RCC 7860 (cell line): ENCODE data around the gene TLE5.

Source experiments
- DNase-seq: peaks from one replicate; pipeline ENCODE4 v3.0.0-alpha.2; 2015; ENCODE audit warnings: low spot score
- FAIRE-seq: peaks from 2 replicates; lab custom pipeline; 2012; peaks lifted over from hg19 to GRCh38; lab: Jason Lieb, UNC

TLE5 gene

DNA sequence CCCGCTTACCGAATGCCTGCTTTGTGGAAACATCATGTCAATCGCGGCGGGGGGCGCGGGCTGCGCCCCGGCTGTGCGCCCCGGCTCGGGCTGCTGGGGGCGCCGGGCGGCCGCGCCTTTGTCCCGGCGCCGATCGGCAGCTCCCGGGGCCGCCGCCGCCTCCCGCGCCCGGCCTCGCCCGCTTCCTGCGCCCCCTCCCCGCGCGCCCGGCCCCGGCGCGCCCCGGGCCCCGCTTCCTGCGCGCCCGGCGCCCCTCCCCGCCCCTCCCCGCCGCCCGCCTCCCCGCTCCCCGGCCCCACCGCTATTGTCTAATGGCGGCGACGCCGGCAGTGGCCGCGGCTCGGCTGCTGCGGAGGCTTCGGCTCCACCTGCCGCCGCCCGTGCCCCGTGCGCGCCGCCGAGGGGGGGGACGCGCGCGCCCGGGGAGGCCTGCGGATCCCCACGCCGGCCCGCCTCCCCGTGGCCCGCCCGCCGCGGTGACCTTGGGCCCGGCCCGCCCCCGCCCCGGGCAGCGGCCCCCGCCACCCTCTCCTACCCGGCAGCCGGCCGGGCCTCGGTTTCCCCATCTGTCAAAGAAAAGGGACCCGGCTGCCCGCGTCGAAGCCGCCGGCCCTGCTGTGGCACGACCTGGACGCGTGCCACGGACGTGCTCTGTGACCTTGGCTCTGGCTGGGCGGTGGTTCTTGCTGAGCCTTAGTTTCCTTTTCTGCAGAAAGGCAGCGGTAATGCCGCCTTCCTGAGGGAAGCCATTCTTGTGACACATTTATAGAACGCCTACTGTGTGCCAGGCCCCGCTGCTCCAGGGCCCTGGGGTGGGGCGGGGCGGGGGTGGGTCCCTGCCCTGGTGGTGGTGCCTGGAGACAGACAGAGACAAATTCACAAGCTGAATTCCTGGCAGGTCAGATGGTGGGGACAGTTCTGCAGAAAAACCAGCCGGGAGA, at the start of gene TLE5:
Gene TLE5, minus strand, starts transcription at position 331 of the 941 bp plus-strand sequence. Its CDS starts 295 bp downstream, at position 36.
- DNase-seq (peak; percentile 18), FAIRE-seq (no peak)

DNA sequence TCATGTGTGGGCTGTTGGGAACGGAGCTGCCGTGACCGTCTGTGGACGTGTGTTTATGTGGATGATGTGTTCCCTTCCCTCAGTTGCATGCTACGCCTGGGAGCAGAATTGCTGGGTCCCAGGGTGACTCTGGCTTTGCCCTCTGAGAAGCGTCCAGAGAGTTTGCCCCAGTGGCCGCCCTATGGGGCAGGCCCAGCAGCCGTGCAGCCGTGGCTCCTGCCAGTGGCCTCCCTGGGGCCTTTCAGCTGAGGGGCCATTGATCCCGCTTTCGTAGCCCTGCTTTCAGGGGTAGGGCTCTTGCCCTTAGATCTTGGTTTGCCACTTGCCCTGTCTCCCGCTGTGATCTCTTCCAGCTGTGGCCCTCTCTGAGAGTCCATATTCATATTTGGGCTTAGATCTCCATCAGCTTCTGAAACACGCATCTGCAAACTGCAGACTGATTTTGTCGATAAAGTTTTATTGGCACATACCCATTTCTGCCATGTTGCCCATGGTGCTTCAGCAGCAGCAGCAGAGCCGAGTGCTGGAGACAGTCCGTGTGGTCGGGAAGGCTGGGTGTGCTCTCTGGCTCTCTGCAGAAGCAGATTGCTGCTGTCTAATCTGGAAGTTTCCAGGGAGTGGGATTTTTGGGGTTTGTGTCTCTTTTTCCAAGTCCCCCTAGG, 49.4 kb upstream of the TLE5 start:
- no peak for DNase-seq
- FAIRE-seq = no peak

DNA sequence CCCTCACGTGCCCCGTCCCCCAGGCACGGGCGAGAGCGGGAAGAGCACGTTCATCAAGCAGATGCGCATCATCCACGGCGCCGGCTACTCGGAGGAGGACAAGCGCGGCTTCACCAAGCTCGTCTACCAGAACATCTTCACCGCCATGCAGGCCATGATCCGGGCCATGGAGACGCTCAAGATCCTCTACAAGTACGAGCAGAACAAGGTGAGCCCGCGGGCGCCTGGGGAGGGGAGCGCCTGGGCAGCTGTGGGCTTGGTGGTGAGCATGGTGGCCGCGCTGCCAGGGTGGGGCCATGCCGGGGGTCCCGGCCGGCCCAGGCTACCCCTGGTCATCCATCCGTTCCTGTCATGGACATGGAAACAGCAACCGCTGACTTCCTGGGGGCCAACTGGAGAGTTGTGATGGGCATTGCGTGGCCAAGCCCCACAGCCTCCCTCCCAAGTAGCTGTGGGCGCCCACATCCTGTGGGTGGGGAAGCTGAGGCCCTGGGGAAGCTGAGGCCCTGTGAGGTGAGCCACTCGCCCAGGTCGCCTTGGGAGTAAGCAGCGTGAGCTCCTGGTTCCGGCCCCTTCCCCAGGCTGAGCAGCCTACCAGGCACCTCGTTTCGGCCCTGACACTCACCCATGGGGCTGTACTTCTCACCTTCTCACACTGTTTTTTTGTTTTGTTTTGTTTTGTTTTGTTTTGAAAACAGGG, 48.0 kb upstream of the TLE5 start:
- DNase-seq (no peak), FAIRE-seq (no peak)

DNA sequence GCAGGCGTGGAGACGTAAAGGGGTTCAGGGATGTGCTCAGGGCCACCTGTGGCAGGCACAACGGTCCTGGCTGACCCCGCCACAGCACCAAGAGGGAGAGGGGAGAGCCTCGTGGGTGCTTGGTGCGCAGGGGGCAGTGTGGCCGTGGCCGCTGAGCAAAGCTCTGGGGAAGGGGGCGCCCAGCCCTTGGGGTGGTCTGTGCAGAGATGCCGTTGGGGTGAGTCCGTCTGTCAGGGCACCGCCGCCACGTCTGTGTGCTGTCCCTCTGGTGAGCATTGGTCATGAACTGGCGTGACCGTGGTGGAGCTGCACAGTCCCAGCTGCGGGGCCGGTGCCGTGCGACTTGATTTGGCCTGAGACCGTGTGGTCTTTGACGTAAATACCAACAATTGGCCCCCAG, 47.2 kb upstream of the TLE5 start:
- FAIRE-seq (no peak), DNase-seq (no peak)

DNA sequence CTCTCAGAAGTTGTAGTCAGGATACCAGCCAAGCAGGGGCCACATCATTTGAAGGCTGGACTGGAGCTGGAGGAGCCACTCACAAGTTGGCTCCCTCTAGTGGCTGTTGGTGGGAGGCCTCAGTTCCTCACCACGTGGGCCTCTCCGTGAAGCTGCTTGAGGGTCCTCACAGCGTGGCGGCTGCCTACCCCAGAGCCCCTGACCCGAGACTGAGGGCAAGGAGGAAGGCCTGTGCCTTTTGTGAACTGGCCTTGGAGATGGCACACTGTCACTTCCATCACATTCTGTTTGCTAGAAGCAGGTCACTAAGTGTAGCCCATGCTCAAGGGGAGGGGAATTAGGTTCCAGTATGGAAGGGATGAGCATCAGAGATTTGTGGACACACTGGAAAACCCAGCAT, 46.5 kb upstream of the TLE5 start:
- peak; percentile 37 for DNase-seq

DNA sequence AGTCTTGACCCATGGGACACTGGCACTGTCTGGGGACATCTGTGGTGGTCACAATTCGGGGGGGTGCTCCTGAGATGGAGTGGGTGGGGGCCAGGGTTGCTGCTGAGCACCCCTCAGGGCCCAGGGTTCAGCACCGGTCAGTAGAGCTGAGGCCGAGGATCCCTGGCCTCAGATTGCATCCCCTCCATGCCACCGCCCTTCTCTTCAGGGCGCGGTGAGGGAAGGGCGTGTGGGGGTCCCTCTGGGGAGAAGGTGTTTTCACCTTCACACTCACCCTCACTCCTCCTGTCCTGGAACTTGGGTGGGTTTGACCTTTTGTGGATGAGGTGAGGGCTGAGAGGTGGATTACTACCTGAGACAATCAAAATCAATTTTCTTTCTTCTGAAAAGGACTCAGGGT, 45.4 kb upstream of the TLE5 start:
- no peak for DNase-seq
- FAIRE-seq = no peak

More for the DNA sequence above, 46.5 kb upstream of the TLE5 start:
- FAIRE-seq = no peak

DNA sequence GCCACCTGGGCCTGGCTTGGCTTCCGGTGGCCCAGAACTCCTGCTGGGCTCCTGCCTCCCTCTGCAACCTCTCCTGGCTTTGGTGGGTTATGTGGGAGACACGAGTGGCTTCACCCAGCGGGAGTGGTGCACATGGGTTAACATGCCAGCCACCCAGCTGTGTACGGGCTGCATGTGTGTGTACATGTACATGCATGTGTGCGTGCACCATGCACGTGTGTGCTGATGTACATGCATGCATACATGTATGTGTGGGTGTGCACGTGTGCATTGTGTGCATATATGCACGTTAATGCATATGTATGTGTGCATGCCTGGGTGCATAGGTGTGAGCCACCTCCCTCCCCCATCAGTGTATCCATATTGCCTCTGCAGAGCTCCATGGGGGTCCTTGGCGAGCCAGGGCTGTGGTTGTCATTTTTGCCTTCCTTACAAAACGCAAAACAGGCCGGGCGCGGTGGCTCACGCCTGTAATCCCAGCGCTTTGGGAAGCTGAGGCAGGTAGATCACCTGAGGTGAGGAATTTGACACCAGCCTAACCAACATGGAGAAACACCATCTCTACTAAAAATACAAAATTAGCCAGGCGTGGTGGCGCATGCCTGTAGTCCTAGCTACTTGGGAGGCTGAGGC, 44.3 kb upstream of the TLE5 start:
- DNase-seq (no peak), FAIRE-seq (no peak)

- DNase-seq (no peak), FAIRE-seq (no peak)
Observed at GRCh38 chr19:3105641-3106508, 43.6 kb upstream of the TLE5 start.

- DNase-seq = no peak
Observed at GRCh38 chr19:3104708-3104983, 42.4 kb upstream of the TLE5 start.

DNA sequence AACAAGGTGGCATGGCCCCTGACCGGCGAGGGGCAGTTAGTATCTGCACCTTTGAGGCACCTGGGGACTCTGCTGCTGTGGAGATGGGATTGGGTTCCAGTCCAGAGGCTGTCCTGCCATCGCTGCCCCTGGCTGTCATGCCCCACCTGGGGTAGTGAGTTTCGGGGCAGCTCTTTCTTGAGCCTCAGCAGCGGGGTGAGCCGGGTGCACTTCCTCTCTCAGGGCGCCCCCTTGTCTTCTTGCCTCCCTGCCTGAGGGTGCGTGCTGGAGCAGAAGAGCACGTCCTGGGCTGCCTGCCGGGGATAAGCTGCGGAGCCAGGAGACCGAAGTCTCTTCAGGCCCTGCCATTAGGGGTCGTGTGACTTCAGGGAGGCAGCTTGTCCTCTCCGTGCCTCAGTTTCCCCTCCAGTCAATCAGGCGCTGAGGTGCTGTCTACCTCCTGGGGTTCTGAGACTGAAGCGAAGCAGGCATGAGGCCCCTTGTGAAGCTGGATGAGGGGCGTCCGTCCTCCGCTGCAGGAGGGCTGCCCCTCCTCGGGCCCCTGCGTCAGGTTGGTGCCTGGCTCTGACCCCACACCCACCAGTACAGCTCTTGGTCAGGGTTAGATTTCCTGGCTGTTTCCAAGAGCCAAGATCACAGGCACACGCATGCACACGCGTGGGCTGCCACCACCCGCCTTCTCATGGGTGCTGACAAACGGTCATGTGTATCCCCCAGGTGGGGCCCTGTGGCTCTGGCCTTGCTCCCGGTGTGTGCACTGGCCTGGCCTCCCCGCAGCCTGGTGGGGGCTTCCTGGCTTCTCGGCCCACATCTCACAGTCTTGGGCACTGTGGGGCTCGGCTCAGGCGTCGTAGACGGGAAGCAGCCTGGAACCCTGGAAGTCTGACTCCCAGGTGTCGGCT, 40.2 kb upstream of the TLE5 start:
- no peak for DNase-seq

More at GRCh38 chr19:3104708-3104983, 42.4 kb upstream of the TLE5 start:
- FAIRE-seq = no peak

DNA sequence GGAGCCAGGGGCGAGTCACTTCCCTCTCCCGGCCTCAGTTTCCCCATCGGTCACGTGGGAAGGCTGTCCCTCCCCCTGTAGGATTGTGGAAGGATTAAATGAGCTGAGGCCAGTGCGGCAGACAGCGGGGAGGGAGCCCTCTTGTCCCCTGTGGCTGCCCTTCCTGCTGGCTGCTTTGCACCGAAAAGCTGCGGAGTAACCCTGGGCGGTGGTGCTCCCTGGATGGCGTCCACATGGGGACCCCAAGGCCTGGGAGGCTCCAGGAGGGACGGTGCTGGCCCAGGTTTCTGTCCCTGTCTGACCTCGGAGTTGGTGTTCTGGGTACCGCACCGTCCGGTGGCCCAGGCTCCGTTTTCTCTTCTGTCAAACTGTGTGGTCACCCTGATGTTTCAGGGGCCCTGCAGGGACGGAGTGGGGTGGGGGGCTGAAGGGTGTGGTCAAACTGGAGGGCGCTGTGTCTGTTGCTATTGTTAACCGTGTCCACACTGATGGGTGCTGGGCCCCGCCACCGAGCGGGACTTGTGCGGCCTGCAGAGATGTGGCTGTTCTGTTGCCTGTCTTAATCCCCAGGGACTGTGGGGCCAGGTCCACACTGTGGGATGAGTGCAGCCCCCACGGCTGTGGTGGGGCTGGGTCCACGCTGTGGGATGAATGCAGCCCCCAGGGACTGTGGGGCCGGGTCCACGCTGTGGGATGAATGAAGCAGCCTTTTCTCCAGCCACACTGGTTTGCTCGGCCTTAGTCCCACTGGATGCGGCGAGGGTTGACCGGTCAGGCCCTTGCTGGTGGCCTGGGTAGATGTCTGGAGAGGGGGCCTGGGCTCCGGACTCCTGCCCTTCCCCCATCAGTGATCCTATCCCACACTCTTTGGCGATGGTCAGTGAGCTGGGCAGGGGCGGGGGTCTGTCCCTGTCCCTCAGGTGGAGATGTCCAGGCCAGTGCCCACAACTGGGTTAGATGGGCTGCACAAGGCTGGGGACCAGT, 38.7 kb upstream of the TLE5 start:
- FAIRE-seq (no peak), DNase-seq (no peak)

More for the DNA sequence above, 40.2 kb upstream of the TLE5 start:
- no peak for FAIRE-seq

DNA sequence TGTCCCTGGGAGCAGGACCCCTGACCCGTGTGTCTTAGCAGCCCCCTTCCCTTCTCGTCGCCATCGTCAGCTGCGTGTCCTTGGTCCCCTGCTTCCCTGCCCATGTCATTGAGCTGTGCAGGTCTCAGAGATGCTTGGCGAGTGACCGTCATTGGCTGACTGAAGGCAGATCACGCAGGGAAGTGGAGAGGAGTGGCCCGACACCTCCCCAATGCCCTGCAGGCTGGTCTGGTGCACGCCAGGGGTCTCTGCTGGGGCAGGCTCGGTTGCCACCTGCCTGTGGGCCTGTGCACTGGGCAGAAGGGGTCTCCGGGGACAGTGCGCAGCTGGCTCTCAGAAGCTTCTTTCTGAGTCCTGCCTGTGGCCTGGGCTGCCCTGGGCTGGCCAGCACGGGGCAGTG, 38.0 kb upstream of the TLE5 start:
- FAIRE-seq (no peak), DNase-seq (no peak)

GRCh38 chr19:3099347-3100145, 37.3 kb upstream of the TLE5 start:
- no peak for FAIRE-seq
- DNase-seq = no peak

- FAIRE-seq = no peak
- DNase-seq = no peak
Observed at GRCh38 chr19:3098515-3099346, 36.4 kb upstream of the TLE5 start.

DNA sequence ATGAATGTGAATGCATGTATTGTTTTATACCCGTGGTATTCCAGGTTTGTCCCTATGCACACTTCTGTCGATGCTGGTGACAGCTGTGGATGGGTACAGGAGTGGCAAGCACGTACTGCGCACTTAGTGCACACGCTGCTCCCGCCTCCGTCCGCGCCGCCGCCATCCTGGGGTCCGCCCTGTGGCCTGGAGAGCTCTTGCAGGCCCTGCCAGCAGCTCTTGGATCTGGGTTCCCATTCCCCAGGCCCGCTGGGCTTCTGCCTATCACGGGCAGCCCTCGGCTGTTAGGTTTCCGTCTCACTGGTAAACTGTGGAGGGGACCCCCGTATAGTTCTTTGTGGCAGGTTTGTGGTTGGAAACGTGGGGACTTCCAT, 35.8 kb upstream of the TLE5 start:
- FAIRE-seq = no peak
- no peak for DNase-seq

DNA sequence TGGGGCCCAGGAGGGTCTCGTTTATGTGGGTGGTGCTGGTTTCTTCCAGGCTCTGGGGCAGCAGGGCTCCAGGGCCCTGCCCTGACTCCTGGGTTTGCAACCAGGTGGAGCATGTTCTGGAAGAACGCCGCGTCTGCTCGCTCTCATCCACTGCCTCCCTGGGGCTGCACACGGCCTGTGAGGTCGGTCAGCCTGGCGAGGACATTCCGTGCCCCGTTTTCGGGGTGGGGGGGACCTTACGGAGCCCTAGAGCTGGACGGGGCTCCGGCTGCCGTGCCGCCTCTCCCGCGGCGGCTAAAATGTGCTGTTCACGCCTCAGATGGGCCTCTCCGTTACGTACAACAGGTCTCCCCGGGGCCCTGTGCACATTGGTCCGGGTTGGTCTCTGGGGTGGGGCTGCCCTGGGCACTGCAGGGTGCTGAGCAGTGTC, 35.2 kb upstream of the TLE5 start:
- FAIRE-seq = no peak
- DNase-seq = no peak
